ENCODE results near the gene GOLGA5.

The GOLGA5 gene

GRCh38 chr14:92781350-92781749 is 12.8 kb upstream of the GOLGA5 start:
- no peak overlapping the region for H2BK120ac ChIP-seq (ENCODE audit: low read depth, low read length)
- no peak overlapping the region for H2BK5ac ChIP-seq (ENCODE audit: low read length)
- no peak overlapping the region for H2AK5ac ChIP-seq (ENCODE audit: low read length)
- no peak overlapping the region for H3K9ac ChIP-seq (ENCODE audit: low read length)
- no peak overlapping the region for H3K4me2 ChIP-seq (ENCODE audit: low read length)
- no peak overlapping the region for H3K56ac ChIP-seq (ENCODE audit: low read length)
- H3K4me1 ChIP-seq (ENCODE audit: control insufficient read depth, low read depth, low read length): no peaks in the 10 kb centered on the region
- H3K4ac ChIP-seq (ENCODE audit: low read depth, low read length): no peak overlapping the region
- H3K27ac ChIP-seq (ENCODE audit: low read depth, low read length): no peak overlapping the region
- H3K79me1 ChIP-seq (ENCODE audit: low read length): no peaks in the 10 kb centered on the region
- H3K4me3 ChIP-seq (ENCODE audit: low read length): no peak overlapping the region
- no peaks in the 10 kb centered on the region for H3K36me3 ChIP-seq (ENCODE audit: control insufficient read depth, insufficient read depth, low read length)
- H3K27me3 ChIP-seq (ENCODE audit: insufficient read depth, low read length, poor library complexity): no peaks in the 10 kb centered on the region
- no peak overlapping the region for H3K18ac ChIP-seq (ENCODE audit: low read length)
- H4K8ac ChIP-seq (ENCODE audit: low read depth, low read length): no peak overlapping the region
- H3K23ac ChIP-seq (ENCODE audit: low read length): no peak overlapping the region
- no peak overlapping the region for H2BK15ac ChIP-seq (replicated peaks; ENCODE audit: low read depth)
- no peak overlapping the region for H4K5ac ChIP-seq (ENCODE audit: low read length)
- no CpG with 5 or more reads among the region's 3 CpGs for WGBS (ENCODE audit: extremely low coverage, insufficient coverage, low lambda C conversion rate)
- no peak for DNase-seq
- no peaks in the 10 kb centered on the region for H3K79me2 ChIP-seq (ENCODE audit: control insufficient read depth, insufficient read depth, low read length)

DNA sequence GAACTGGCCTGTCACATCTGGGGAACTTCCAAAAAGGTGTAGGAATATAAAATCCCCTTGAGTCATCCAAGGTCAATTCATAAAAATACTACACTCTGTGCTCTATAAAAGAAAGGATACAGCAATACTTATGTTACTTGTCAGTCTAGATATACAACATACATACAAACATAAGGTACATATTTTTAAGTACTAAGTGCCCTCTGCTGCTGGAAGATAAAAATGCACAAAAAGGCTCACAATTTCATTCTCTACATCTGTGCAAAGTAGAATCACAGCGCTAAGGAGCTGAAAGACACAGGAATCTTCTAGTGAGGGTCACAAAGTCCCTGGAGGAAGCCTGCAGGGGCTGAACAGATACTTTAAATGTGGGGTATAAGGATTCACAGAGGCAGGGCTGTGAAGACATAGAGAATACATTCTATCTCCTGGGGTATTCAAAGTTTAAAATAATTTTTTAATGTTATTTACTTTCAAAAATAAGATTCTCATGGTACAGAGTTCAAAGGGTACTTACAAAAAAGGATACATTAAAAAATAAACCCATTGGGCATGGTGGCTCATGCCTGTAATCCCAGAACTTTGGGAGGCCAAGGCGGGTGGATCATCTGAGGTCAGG is 10.2 kb upstream of the GOLGA5 start:
- no peaks in the 10 kb centered on the region for H3K79me1 ChIP-seq (ENCODE audit: low read length)
- no peaks in the 10 kb centered on the region for H3K79me2 ChIP-seq (ENCODE audit: control insufficient read depth, insufficient read depth, low read length)
- no peak overlapping the region for H2BK120ac ChIP-seq (ENCODE audit: low read depth, low read length)
- no peak overlapping the region for H3K18ac ChIP-seq (ENCODE audit: low read length)
- no peak overlapping the region for H3K27ac ChIP-seq (ENCODE audit: low read depth, low read length)
- H3K4me3 ChIP-seq (ENCODE audit: low read length): no peak overlapping the region
- no peaks in the 10 kb centered on the region for H3K36me3 ChIP-seq (ENCODE audit: control insufficient read depth, insufficient read depth, low read length)
- H3K4me1 ChIP-seq (ENCODE audit: control insufficient read depth, low read depth, low read length): no peaks in the 10 kb centered on the region
- no peak overlapping the region for H3K4ac ChIP-seq (ENCODE audit: low read depth, low read length)
- no peak overlapping the region for H2BK5ac ChIP-seq (ENCODE audit: low read length)
- H3K56ac ChIP-seq (ENCODE audit: low read length): no peak overlapping the region
- H2AK5ac ChIP-seq (ENCODE audit: low read length): no peak overlapping the region
- H4K8ac ChIP-seq (ENCODE audit: low read depth, low read length): no peak overlapping the region
- no peak overlapping the region for H3K23ac ChIP-seq (ENCODE audit: low read length)
- no peak overlapping the region for H3K9ac ChIP-seq (ENCODE audit: low read length)
- H3K4me2 ChIP-seq (ENCODE audit: low read length): no peak overlapping the region
- no peak overlapping the region for H4K5ac ChIP-seq (ENCODE audit: low read length)
- no peak overlapping the region for H2BK15ac ChIP-seq (replicated peaks; ENCODE audit: low read depth)
- no CpG with 5 or more reads among the region's 2 CpGs for WGBS (ENCODE audit: extremely low coverage, insufficient coverage, low lambda C conversion rate)
- H3K27me3 ChIP-seq (ENCODE audit: insufficient read depth, low read length, poor library complexity): no peaks in the 10 kb centered on the region
- peak; percentile 53 for DNase-seq

GRCh38 chr14:92785667-92786426 is 8.3 kb upstream of the GOLGA5 start:
- no peak overlapping the region for H2BK15ac ChIP-seq (replicated peaks; ENCODE audit: low read depth)
- no peaks in the 10 kb centered on the region for H3K79me2 ChIP-seq (ENCODE audit: control insufficient read depth, insufficient read depth, low read length)
- H3K4me3 ChIP-seq (ENCODE audit: low read length): no peak overlapping the region
- H4K5ac ChIP-seq (ENCODE audit: low read length): no peak overlapping the region
- no peaks in the 10 kb centered on the region for H3K4me1 ChIP-seq (ENCODE audit: control insufficient read depth, low read depth, low read length)
- no peak overlapping the region for H4K8ac ChIP-seq (ENCODE audit: low read depth, low read length)
- no peak overlapping the region for H2AK5ac ChIP-seq (ENCODE audit: low read length)
- no peak overlapping the region for H3K18ac ChIP-seq (ENCODE audit: low read length)
- H3K27ac ChIP-seq (ENCODE audit: low read depth, low read length): no peak overlapping the region
- no peak overlapping the region for H3K9ac ChIP-seq (ENCODE audit: low read length)
- no peak overlapping the region for H3K23ac ChIP-seq (ENCODE audit: low read length)
- WGBS (ENCODE audit: extremely low coverage, insufficient coverage, low lambda C conversion rate): no CpG with 5 or more reads among the region's 6 CpGs
- H3K36me3 ChIP-seq (ENCODE audit: control insufficient read depth, insufficient read depth, low read length): no peaks in the 10 kb centered on the region
- H3K56ac ChIP-seq (ENCODE audit: low read length): no peak overlapping the region
- no peak overlapping the region for H2BK120ac ChIP-seq (ENCODE audit: low read depth, low read length)
- H3K27me3 ChIP-seq (ENCODE audit: insufficient read depth, low read length, poor library complexity): no peaks in the 10 kb centered on the region
- H3K4me2 ChIP-seq (ENCODE audit: low read length): no peak overlapping the region
- H2BK5ac ChIP-seq (ENCODE audit: low read length): no peak overlapping the region
- H3K4ac ChIP-seq (ENCODE audit: low read depth, low read length): no peak overlapping the region
- peak; percentile 73 for DNase-seq
- H3K79me1 ChIP-seq (ENCODE audit: low read length): no peaks in the 10 kb centered on the region

DNA sequence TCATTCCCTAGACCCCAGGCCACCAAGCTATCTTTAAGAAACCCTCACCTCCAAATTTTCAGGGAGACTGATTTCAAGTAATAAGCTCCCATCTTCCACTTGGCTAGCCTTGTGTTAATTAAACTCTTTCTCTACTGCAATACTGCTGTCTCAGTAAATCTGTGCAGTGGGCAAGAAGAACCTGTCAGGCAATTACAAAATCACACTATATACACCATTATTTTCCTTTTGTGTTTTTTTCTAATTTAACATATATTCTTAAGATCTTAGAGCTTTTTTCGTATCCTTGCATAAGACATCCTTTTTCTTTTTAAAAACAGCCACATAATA is 7.7 kb upstream of the GOLGA5 start:
- H3K4me2 ChIP-seq (ENCODE audit: low read length): no peak overlapping the region
- no CpG with 5 or more reads among the region's 1 CpG for WGBS (ENCODE audit: extremely low coverage, insufficient coverage, low lambda C conversion rate)
- H3K27ac ChIP-seq (ENCODE audit: low read depth, low read length): no peak overlapping the region

GRCh38 chr14:92787554-92787953 is 6.6 kb upstream of the GOLGA5 start:
- H4K5ac ChIP-seq (ENCODE audit: low read length): no peak overlapping the region
- H3K9ac ChIP-seq (ENCODE audit: low read length): no peak overlapping the region
- H3K23ac ChIP-seq (ENCODE audit: low read length): no peak overlapping the region
- H3K79me2 ChIP-seq (ENCODE audit: control insufficient read depth, insufficient read depth, low read length): no peaks in the 10 kb centered on the region
- H2AK5ac ChIP-seq (ENCODE audit: low read length): no peak overlapping the region
- H3K36me3 ChIP-seq (ENCODE audit: control insufficient read depth, insufficient read depth, low read length): no peaks in the 10 kb centered on the region
- DNase-seq: no peak
- no peak overlapping the region for H3K18ac ChIP-seq (ENCODE audit: low read length)
- no peaks in the 10 kb centered on the region for H3K4me1 ChIP-seq (ENCODE audit: control insufficient read depth, low read depth, low read length)
- no peak overlapping the region for H2BK15ac ChIP-seq (replicated peaks; ENCODE audit: low read depth)
- no peaks in the 10 kb centered on the region for H3K27me3 ChIP-seq (ENCODE audit: insufficient read depth, low read length, poor library complexity)
- H3K27ac ChIP-seq (ENCODE audit: low read depth, low read length): no peak overlapping the region
- no peak overlapping the region for H2BK120ac ChIP-seq (ENCODE audit: low read depth, low read length)
- H3K79me1 ChIP-seq (ENCODE audit: low read length): no peaks in the 10 kb centered on the region
- no peak overlapping the region for H3K56ac ChIP-seq (ENCODE audit: low read length)
- no peak overlapping the region for H3K4me2 ChIP-seq (ENCODE audit: low read length)
- H3K4me3 ChIP-seq (ENCODE audit: low read length): no peak overlapping the region
- no peak overlapping the region for H3K4ac ChIP-seq (ENCODE audit: low read depth, low read length)
- no peak overlapping the region for H2BK5ac ChIP-seq (ENCODE audit: low read length)
- no peak overlapping the region for H4K8ac ChIP-seq (ENCODE audit: low read depth, low read length)
- WGBS (ENCODE audit: extremely low coverage, insufficient coverage, low lambda C conversion rate): no CpG with 5 or more reads among the region's 2 CpGs

More for the DNA sequence above, 7.7 kb upstream of the GOLGA5 start:
- H3K23ac ChIP-seq (ENCODE audit: low read length): no peak overlapping the region
- no peaks in the 10 kb centered on the region for H3K79me1 ChIP-seq (ENCODE audit: low read length)
- H3K4me3 ChIP-seq (ENCODE audit: low read length): no peak overlapping the region
- H3K18ac ChIP-seq (ENCODE audit: low read length): no peak overlapping the region
- H3K56ac ChIP-seq (ENCODE audit: low read length): no peak overlapping the region
- no peak overlapping the region for H3K9ac ChIP-seq (ENCODE audit: low read length)
- H2AK5ac ChIP-seq (ENCODE audit: low read length): no peak overlapping the region
- H3K4ac ChIP-seq (ENCODE audit: low read depth, low read length): no peak overlapping the region
- H3K27me3 ChIP-seq (ENCODE audit: insufficient read depth, low read length, poor library complexity): no peaks in the 10 kb centered on the region
- no peak overlapping the region for H2BK15ac ChIP-seq (replicated peaks; ENCODE audit: low read depth)
- H4K5ac ChIP-seq (ENCODE audit: low read length): no peak overlapping the region
- H2BK120ac ChIP-seq (ENCODE audit: low read depth, low read length): no peak overlapping the region
- H3K36me3 ChIP-seq (ENCODE audit: control insufficient read depth, insufficient read depth, low read length): no peaks in the 10 kb centered on the region
- no peak overlapping the region for H2BK5ac ChIP-seq (ENCODE audit: low read length)
- H4K8ac ChIP-seq (ENCODE audit: low read depth, low read length): no peak overlapping the region
- no peaks in the 10 kb centered on the region for H3K4me1 ChIP-seq (ENCODE audit: control insufficient read depth, low read depth, low read length)
- no peak for DNase-seq
- H3K79me2 ChIP-seq (ENCODE audit: control insufficient read depth, insufficient read depth, low read length): no peaks in the 10 kb centered on the region
